Measurements from ENCODE around the gene GRN. TPM values are rescaled to one million over a fixed set of nuclear protein-coding genes. Genes with fewer than 3 reads are reported as not detected.

Gene GRN
- total and polyA plus RNA-seq, 2 of the 8 experiments (the other 6 are each of a cell fraction or from before 2014, with no cell fraction given) = 108 to 387 TPM

DNA sequence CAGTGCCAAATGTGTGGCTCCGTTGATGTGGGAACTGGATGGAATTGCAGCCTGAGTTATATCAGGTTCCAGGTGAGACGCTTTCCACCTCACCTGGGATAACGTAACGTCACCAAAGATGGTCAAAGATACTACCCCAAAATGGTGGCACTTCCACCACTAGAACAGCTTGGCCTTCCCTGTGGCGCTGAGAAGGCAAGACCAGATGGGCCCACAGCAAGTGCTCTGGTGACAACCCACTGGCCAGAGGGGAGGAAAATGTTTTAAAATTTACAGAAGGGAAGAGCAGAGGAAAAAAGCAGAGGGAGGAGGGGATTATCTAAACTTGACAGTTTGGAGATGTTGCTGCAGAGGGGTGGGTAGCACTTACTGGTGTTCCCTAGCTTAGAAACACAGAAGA lies 51.8 kb downstream of the GRN start:
- H3K4me2 ChIP-seq (ENCODE audit: insufficient read depth in 1 of 2, low read depth in 2 of 2, low read length in 2 of 2) = no peak overlapping the region
- H3K79me2 ChIP-seq (ENCODE audit: control insufficient read depth in 1 of 2, insufficient read depth in 2 of 2, low read length in 2 of 2) = no peaks in the 10 kb centered on the region
- peak in 1 of 2 experiments; percentile 10 for DNase-seq (ENCODE audit: low read depth in 1 of 2, low spot score in 2 of 2)
- no peak overlapping the region for H3K4ac ChIP-seq (replicated peaks; ENCODE audit: insufficient read length, low read depth, low read length)
- H2BK5ac ChIP-seq (ENCODE audit: low read depth, low read length) = no peak overlapping the region
- no peak overlapping the region for H3K9ac ChIP-seq (replicated peaks in 1 of 4; ENCODE audit: extremely low read depth in 1 of 4, low read depth in 3 of 4, low read length in 3 of 4)
- H3K4me1 ChIP-seq (replicated peaks in 1 of 4; ENCODE audit: control insufficient read depth in 3 of 4, insufficient read depth in 4 of 4, low read length in 3 of 4) = no peaks in the 10 kb centered on the region
- no peak overlapping the region for H3K23ac ChIP-seq (ENCODE audit: insufficient read length)
- no peak overlapping the region for H3K56ac ChIP-seq (replicated peaks; ENCODE audit: insufficient read length, low read depth, low read length)
- no peak overlapping the region for H2BK12ac ChIP-seq (ENCODE audit: low read depth, low read length)
- no peaks in the 10 kb centered on the region for H3K23me2 ChIP-seq (ENCODE audit: low read depth, low read length)
- no peaks in the 10 kb centered on the region for H3K27me3 ChIP-seq (replicated peaks in 1 of 4; ENCODE audit: control insufficient read depth in 3 of 4, extremely low read depth in 1 of 4, insufficient read depth in 3 of 4, low read length in 3 of 4)
- no peak overlapping the region for H4K5ac ChIP-seq (ENCODE audit: insufficient read length, low read depth, low read length)
- POLR2A ChIA-PET (ENCODE audit: partially characterized antibody) = interaction anchor here (1.1 to 1.2 kb wide), 2 partner anchors 18 to 21 kb away, joined by 3 to 4 read pairs; no protein-coding TSS in a partner anchor
- FAIRE-seq = no peak
- CTCF ChIA-PET (ENCODE audit: partially characterized antibody) = interaction anchor here (0.7 to 2.1 kb wide), 4 partner anchors 21 to 240 kb away, joined by 3 to 8 read pairs (median 4); no protein-coding TSS in a partner anchor
- H2AK5ac ChIP-seq (ENCODE audit: low read depth, low read length) = no peak overlapping the region
- no peaks in the 10 kb centered on the region for H3K9me3 ChIP-seq (ENCODE audit: insufficient read depth in 2 of 2, low read depth in 1 of 2, low read length in 1 of 2)
- no peak overlapping the region for H2BK120ac ChIP-seq (replicated peaks; ENCODE audit: low read depth, low read length)
- H3K4me3 ChIP-seq (ENCODE audit: extremely low read depth in 1 of 4, insufficient read depth in 2 of 4, low read depth in 3 of 4, low read length in 4 of 4) = no peak overlapping the region
- 97% methylated on average over 5 of the region's 5 CpGs; no CpG with 5 or more reads in 1 of the 2 experiments for WGBS, 2 experiments (ENCODE audit: extremely low coverage in 1 of 2, insufficient coverage in 1 of 2, insufficient read length in 1 of 2, insufficient replicate concordance in 2 of 2, low coverage in 1 of 2, low lambda C conversion rate in 2 of 2, missing lambda C conversion rate in 1 of 2)
- H2AFZ ChIP-seq (ENCODE audit: low read length) = no peak overlapping the region
- no peak overlapping the region for H3K14ac ChIP-seq (ENCODE audit: insufficient read length)
- H4K8ac ChIP-seq (ENCODE audit: extremely low read depth, insufficient read depth, low read length) = no peak overlapping the region
- H4K20me1 ChIP-seq (replicated peaks in 1 of 2; ENCODE audit: control insufficient read depth in 1 of 2, insufficient read depth in 2 of 2, low read length in 2 of 2) = peaks cover 0 to 2% of the 10 kb centered on the region in 2 experiments
- H3K79me1 ChIP-seq (ENCODE audit: low read depth, low read length) = no peaks in the 10 kb centered on the region
- H2BK15ac ChIP-seq (ENCODE audit: low read length) = no peak overlapping the region
- no peak overlapping the region for H4K91ac ChIP-seq (replicated peaks; ENCODE audit: insufficient read length, low read length)
- no peak for TF ChIP-seq ZNF274 (IDR thresholded peaks at IDR 0.05; ENCODE audit: borderline replicate concordance, extremely low read depth, low read length)
- 0 out of 3 replicates have a peak, but pooled peaks of 1 of the 2 experiments have one; percentile 22 for TF ChIP-seq POLR2A (IDR thresholded peaks at IDR 0.05; ENCODE audit: control extremely low read depth in 1 of 2, low read depth in 2 of 2, low read length in 2 of 2)
- TF ChIP-seq, protein P1, sequence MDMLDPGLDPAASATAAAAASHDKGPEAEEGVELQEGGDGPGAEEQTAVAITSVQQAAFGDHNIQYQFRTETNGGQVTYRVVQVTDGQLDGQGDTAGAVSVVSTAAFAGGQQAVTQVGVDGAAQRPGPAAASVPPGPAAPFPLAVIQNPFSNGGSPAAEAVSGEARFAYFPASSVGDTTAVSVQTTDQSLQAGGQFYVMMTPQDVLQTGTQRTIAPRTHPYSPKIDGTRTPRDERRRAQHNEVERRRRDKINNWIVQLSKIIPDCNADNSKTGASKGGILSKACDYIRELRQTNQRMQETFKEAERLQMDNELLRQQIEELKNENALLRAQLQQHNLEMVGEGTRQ (IDR thresholded peaks at IDR 0.05; ENCODE audit: low read length) = no peak
- H3K36me3 ChIP-seq (ENCODE audit: control insufficient read depth in 2 of 4, insufficient read depth in 4 of 4, low read length in 3 of 4) = peaks cover 21 to 38% (median 31%) of the 10 kb centered on the region in 4 experiments; a peak in 7 of 8 replicates
- no peak overlapping the region for H3K27ac ChIP-seq (ENCODE audit: low read depth, low read length)
- no peak overlapping the region for H3K18ac ChIP-seq (ENCODE audit: extremely low read depth, low read length)
- no peak overlapping the region for H2BK20ac ChIP-seq (ENCODE audit: low read length)
